ENCODE results near the gene ATXN7L1.

The ATXN7L1 gene

DNA sequence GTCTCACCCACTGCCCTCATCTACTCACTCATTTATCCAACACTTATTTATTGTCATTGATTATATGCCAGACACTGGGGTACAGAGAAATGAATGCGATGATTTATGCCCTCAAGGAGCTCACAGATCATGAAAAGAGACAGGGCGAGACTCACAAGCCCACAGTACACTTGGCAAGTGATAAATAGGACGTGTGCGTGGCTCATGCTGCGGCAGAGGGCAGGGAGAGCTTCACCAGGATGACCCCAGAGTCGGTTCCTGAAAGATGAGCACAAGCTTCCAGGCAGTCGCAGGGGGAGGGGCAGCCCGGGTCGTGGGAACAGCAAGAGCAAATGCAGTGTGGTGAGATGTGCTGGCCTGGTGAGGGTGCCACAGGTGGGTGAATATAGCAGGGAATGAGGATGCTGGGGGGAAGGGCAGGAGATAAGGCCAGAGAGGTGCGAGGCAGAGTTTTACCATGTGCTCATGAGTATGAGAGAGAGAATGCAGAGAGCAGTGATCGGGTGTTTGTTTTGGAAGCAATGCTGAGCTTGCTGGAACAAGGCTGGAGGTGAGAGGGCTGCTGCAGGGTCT lies 70.9 kb downstream of the ATXN7L1 start:
- no peak overlapping the region for H3K4me3 ChIP-seq (ENCODE audit: low read depth, low read length)
- no peak overlapping the region for H2BK120ac ChIP-seq (ENCODE audit: insufficient read depth, low read length, poor library complexity)
- H3K4me1 ChIP-seq (ENCODE audit: control insufficient read depth in 1 of 2, insufficient read depth in 2 of 2, low read length in 2 of 2) = peaks cover 10 to 23% of the 10 kb centered on the region in 2 experiments
- no peak overlapping the region for H3K18ac ChIP-seq (ENCODE audit: low read length)
- H3K79me2 ChIP-seq (ENCODE audit: control insufficient read depth, insufficient read depth, low read length, poor library complexity) = no peaks in the 10 kb centered on the region
- H4K12ac ChIP-seq (ENCODE audit: low read depth, low read length) = no peak overlapping the region
- H3K9me3 ChIP-seq (ENCODE audit: insufficient read depth, low read depth, low read length) = no peaks in the 10 kb centered on the region
- H3K27me3 ChIP-seq (ENCODE audit: insufficient read depth, low read length) = no peaks in the 10 kb centered on the region
- no peak overlapping the region for H3K23ac ChIP-seq (ENCODE audit: low read length)
- no peak overlapping the region for H3K14ac ChIP-seq (ENCODE audit: low read length)
- no peaks in the 10 kb centered on the region for H3K36me3 ChIP-seq (ENCODE audit: control insufficient read depth in 1 of 2, insufficient read depth in 2 of 2, low read length in 2 of 2)
- H3K4ac ChIP-seq (ENCODE audit: low read depth, low read length) = no peak overlapping the region
- H2AK5ac ChIP-seq (ENCODE audit: low read length) = no peak overlapping the region
- H2BK12ac ChIP-seq (ENCODE audit: low read length) = no peak overlapping the region
- no peak overlapping the region for H2AFZ ChIP-seq (ENCODE audit: insufficient read depth, low read length, poor library complexity)
- no CpG with 5 or more reads among the region's 11 CpGs for WGBS (ENCODE audit: extremely low coverage, insufficient coverage, insufficient read length)
- H4K91ac ChIP-seq (ENCODE audit: low read depth, low read length) = no peak overlapping the region
- no peak overlapping the region for H2BK5ac ChIP-seq (ENCODE audit: low read depth, low read length, poor library complexity)
- H4K8ac ChIP-seq (ENCODE audit: low read depth, low read length) = no peak overlapping the region
- no peaks in the 10 kb centered on the region for H3K79me1 ChIP-seq (ENCODE audit: low read length)
- no peak overlapping the region for H3K9ac ChIP-seq (ENCODE audit: low read length)
- DNase-seq = no peak
- no peak overlapping the region for H3K27ac ChIP-seq (ENCODE audit: low read depth, low read length)
- no peak overlapping the region for H3K4me2 ChIP-seq (ENCODE audit: low read length)

DNA sequence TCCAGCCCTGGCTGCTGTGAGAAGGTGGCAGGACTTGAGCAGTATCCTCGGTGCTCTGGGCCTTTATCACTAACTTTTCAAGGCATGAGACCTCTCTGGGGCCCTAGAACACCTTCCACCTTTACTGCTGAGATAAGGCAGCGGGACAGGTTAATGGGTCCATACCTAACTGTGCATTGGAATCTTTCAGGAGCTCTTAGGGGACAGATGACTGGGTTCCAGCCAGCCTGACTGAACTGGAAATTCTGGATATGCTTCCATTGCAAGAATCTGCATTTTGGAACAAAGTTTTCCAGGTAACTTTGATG lies 73.0 kb downstream of the ATXN7L1 start:
- Histone ChIP-seq H2BK120ac (ENCODE audit: insufficient read depth, low read length, poor library complexity) (no peak overlapping the region), H2BK12ac (ENCODE audit: low read length) (no peak overlapping the region), H4K91ac (ENCODE audit: low read depth, low read length) (no peak overlapping the region), H4K8ac (ENCODE audit: low read depth, low read length) (no peak overlapping the region), H3K4me3 (ENCODE audit: low read depth, low read length) (no peak overlapping the region), H3K4me1 (ENCODE audit: control insufficient read depth in 1 of 2, insufficient read depth in 2 of 2, low read length in 2 of 2) (peaks cover 13 to 34% of the 10 kb centered on the region in 2 experiments), H3K9me3 (ENCODE audit: insufficient read depth, low read depth, low read length) (peaks cover 2% of the 10 kb centered on the region), H4K12ac (ENCODE audit: low read depth, low read length) (no peak overlapping the region), H2AFZ (ENCODE audit: insufficient read depth, low read length, poor library complexity) (no peak overlapping the region), H3K4ac (ENCODE audit: low read depth, low read length) (no peak overlapping the region), H3K18ac (ENCODE audit: low read length) (no peak overlapping the region), H3K9ac (ENCODE audit: low read length) (no peak overlapping the region), H3K27ac (ENCODE audit: low read depth, low read length) (no peak overlapping the region), H3K36me3 (ENCODE audit: control insufficient read depth in 1 of 2, insufficient read depth in 2 of 2, low read length in 2 of 2) (no peaks in the 10 kb centered on the region), H2BK5ac (ENCODE audit: low read depth, low read length, poor library complexity) (no peak overlapping the region), H3K23ac (ENCODE audit: low read length) (no peak overlapping the region), H3K4me2 (ENCODE audit: low read length) (no peak overlapping the region), H2AK5ac (ENCODE audit: low read length) (no peak overlapping the region), H3K79me2 (ENCODE audit: control insufficient read depth, insufficient read depth, low read length, poor library complexity) (no peaks in the 10 kb centered on the region), H3K79me1 (ENCODE audit: low read length) (peaks cover 2% of the 10 kb centered on the region), H3K27me3 (ENCODE audit: insufficient read depth, low read length) (no peaks in the 10 kb centered on the region), H3K14ac (ENCODE audit: low read length) (no peak overlapping the region)
- WGBS (ENCODE audit: extremely low coverage, insufficient coverage, insufficient read length) = no CpG with 5 or more reads among the region's 2 CpGs
- DNase-seq = no peak

DNA sequence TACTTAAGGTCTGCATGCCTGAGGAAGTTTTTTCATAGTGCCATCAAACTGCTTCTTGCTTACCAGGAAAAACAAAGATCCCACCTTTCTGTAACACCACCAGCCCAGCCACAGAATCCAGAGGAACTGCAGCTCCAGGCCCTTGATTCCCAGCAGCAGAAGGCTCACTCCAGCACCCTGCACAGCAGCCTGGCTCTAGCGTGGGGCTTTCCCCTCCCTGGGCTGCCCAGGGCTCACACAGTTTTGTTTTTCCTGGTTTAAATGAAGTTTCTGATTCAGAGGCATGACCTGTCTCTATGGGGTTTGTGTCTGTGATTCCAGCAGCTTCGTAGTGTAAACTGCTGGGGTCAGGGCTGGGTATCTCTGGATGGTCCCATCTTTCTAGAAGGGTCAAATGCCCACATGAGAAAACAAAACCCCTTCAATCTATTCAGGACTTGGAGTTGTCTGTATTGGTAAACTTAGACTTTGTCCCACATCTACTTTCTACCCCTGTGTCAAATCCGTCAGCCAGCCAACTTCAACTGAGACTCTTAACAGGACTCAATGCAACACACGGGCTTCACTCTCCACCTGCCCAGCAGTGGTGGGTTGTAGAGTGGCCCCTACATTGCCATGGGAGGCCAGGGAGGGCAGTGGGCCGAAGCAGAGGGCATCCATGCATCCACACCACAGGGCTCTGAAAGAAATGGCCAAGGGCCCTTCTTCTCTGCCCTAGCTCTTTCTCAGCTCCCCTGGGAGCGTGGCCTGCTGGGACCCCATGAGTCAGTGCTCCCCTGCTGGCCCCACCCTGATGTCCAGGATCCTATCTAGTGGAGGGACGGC lies 73.6 kb downstream of the ATXN7L1 start:
- Histone ChIP-seq H4K12ac (ENCODE audit: low read depth, low read length) (no peak overlapping the region), H3K18ac (ENCODE audit: low read length) (no peak overlapping the region), H2BK5ac (ENCODE audit: low read depth, low read length, poor library complexity) (no peak overlapping the region), H3K79me1 (ENCODE audit: low read length) (peaks cover 2% of the 10 kb centered on the region), H2AFZ (ENCODE audit: insufficient read depth, low read length, poor library complexity) (no peak overlapping the region), H2BK12ac (ENCODE audit: low read length) (no peak overlapping the region), H3K14ac (ENCODE audit: low read length) (no peak overlapping the region), H3K27me3 (ENCODE audit: insufficient read depth, low read length) (no peaks in the 10 kb centered on the region), H3K9me3 (ENCODE audit: insufficient read depth, low read depth, low read length) (peaks cover 2% of the 10 kb centered on the region), H3K36me3 (ENCODE audit: control insufficient read depth in 1 of 2, insufficient read depth in 2 of 2, low read length in 2 of 2) (no peaks in the 10 kb centered on the region), H3K79me2 (ENCODE audit: control insufficient read depth, insufficient read depth, low read length, poor library complexity) (no peaks in the 10 kb centered on the region), H3K4ac (ENCODE audit: low read depth, low read length) (no peak overlapping the region), H4K91ac (ENCODE audit: low read depth, low read length) (no peak overlapping the region), H2AK5ac (ENCODE audit: low read length) (no peak overlapping the region), H2BK120ac (ENCODE audit: insufficient read depth, low read length, poor library complexity) (no peak overlapping the region), H3K27ac (ENCODE audit: low read depth, low read length) (no peak overlapping the region), H3K9ac (ENCODE audit: low read length) (no peak overlapping the region), H4K8ac (ENCODE audit: low read depth, low read length) (no peak overlapping the region), H3K4me3 (ENCODE audit: low read depth, low read length) (no peak overlapping the region), H3K4me1 (ENCODE audit: control insufficient read depth in 1 of 2, insufficient read depth in 2 of 2, low read length in 2 of 2) (peaks cover 18 to 39% of the 10 kb centered on the region in 2 experiments), H3K4me2 (ENCODE audit: low read length) (no peak overlapping the region), H3K23ac (ENCODE audit: low read length) (no peak overlapping the region)
- no CpG with 5 or more reads among the region's 7 CpGs for WGBS (ENCODE audit: extremely low coverage, insufficient coverage, insufficient read length)
- DNase-seq = no peak

DNA sequence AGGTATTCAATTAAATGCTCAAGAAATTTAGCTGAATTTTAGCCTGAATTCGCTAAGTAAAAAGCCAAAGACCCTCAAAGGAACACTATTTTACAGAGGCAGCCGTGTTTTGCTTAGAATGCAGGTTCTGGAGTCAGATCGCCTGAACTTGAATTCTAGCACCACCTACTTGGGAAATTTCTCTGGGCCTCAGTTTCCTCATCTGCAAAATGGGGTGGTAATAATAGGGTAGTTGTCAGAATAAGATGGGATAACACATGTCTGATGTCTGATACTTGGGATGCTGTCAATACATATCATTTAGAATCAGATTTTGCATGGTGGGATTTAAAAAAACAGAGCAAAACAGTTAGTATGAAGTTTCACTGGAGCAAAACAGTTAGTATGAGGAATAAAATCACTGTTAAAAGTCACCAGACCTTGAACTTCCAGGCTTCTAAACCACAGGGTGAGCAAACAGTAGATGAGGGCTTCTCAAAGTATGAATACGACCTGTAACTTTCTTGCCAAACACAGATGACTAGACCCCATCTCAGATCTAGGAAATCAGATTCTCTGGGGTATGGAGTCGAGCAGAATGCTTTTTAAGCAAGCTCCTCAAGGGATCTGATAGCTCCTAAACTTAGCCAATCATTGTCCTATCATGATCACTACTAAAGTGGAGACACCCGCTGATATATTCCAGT lies 75.4 kb downstream of the ATXN7L1 start:
- H3K9ac ChIP-seq (ENCODE audit: low read length) = no peak overlapping the region
- WGBS (ENCODE audit: extremely low coverage, insufficient coverage, insufficient read length) = no CpG with 5 or more reads among the region's 6 CpGs
- peaks cover 2% of the 10 kb centered on the region for H3K79me1 ChIP-seq (ENCODE audit: low read length)
- H3K4me2 ChIP-seq (ENCODE audit: low read length) = no peak overlapping the region
- H4K8ac ChIP-seq (ENCODE audit: low read depth, low read length) = no peak overlapping the region
- H2BK120ac ChIP-seq (ENCODE audit: insufficient read depth, low read length, poor library complexity) = no peak overlapping the region
- H2BK5ac ChIP-seq (ENCODE audit: low read depth, low read length, poor library complexity) = no peak overlapping the region
- H3K4me3 ChIP-seq (ENCODE audit: low read depth, low read length) = no peak overlapping the region
- no peak overlapping the region for H4K91ac ChIP-seq (ENCODE audit: low read depth, low read length)
- no peak overlapping the region for H3K23ac ChIP-seq (ENCODE audit: low read length)
- H2AK5ac ChIP-seq (ENCODE audit: low read length) = no peak overlapping the region
- H2AFZ ChIP-seq (ENCODE audit: insufficient read depth, low read length, poor library complexity) = no peak overlapping the region
- H3K36me3 ChIP-seq (ENCODE audit: control insufficient read depth in 1 of 2, insufficient read depth in 2 of 2, low read length in 2 of 2) = no peaks in the 10 kb centered on the region
- no peaks in the 10 kb centered on the region for H3K27me3 ChIP-seq (ENCODE audit: insufficient read depth, low read length)
- peaks cover 2% of the 10 kb centered on the region for H3K9me3 ChIP-seq (ENCODE audit: insufficient read depth, low read depth, low read length)
- no peak overlapping the region for H3K18ac ChIP-seq (ENCODE audit: low read length)
- no peak overlapping the region for H2BK12ac ChIP-seq (ENCODE audit: low read length)
- no peaks in the 10 kb centered on the region for H3K79me2 ChIP-seq (ENCODE audit: control insufficient read depth, insufficient read depth, low read length, poor library complexity)
- no peak overlapping the region for H4K12ac ChIP-seq (ENCODE audit: low read depth, low read length)
- no peak overlapping the region for H3K14ac ChIP-seq (ENCODE audit: low read length)
- no peak overlapping the region for H3K4ac ChIP-seq (ENCODE audit: low read depth, low read length)
- DNase-seq = no peak
- H3K4me1 ChIP-seq (ENCODE audit: control insufficient read depth in 1 of 2, insufficient read depth in 2 of 2, low read length in 2 of 2) = peaks cover 24 to 39% of the 10 kb centered on the region in 2 experiments
- no peak overlapping the region for H3K27ac ChIP-seq (ENCODE audit: low read depth, low read length)

Measured in trophoblast cell (in vitro differentiated cells and primary cell).